Spleen (tissue), 7 donors: ENCODE results near the gene CIRBP.

Experiments
- CTCF ChIP-seq, 11 experiments: fragments of 200-600 bp in 7 of 11; fragments of 450-650 bp in 4 of 11; sonication (generic) in 4 of 11; IDR thresholded peaks in 8 of 11; conservative IDR thresholded peaks in 3 of 11; 1 replicate in 7 of 11; 2 replicates in 4 of 11; pipeline versions ENCODE4 v1.4.0 to v1.8.0; 2016 to 2021; ENCODE audit warnings: antibody characterized with exemption in 11 of 11, inconsistent platforms in 4 of 11, mild to moderate bottlenecking in 1 of 11
- POLR2A ChIP-seq, 3 donors: fragments of 450-650 bp; IDR thresholded peaks; one replicate each; pipeline ENCODE4 v1.5.1; 2017; ENCODE audit warnings: antibody characterized with exemption in 3 of 3, mild to moderate bottlenecking in 1 of 3
- POLR2AphosphoS5 ChIP-seq, 3 donors: sonication (generic); formaldehyde crosslinking; IDR thresholded peaks; one replicate each; pipeline ENCODE4 v1.5.1; 2017; ENCODE audit warnings: antibody characterized with exemption in 3 of 3
- donor health status: DM: no; HTN: no; CAD: no; lungs with moderate emphysema.
- donor health status: DM: no; HTN: no; CAD: no.
- donor health status: DM: no; HTN: no; CAD: no.

GRCh38 chr19:1309977-1310852 lies 41.1 kb downstream of the CIRBP start:
- TF ChIP-seq POLR2AphosphoS5 (IDR thresholded peaks at IDR 0.05) (no peak), CTCF (IDR thresholded peaks at IDR 0.05 in 8 of 11, conservative IDR thresholded peaks at IDR 0.05 in 3 of 11) (no peak), POLR2A (IDR thresholded peaks at IDR 0.05) (no peak)
